Prostate gland (tissue), 2 donors: ENCODE measurements around the gene SLC25A13.

Experiments
- CTCF ChIP-seq, 4 experiments: fragments of 200-600 bp in 2 of 4; fragments of 450-650 bp in 2 of 4; sonication (generic) in 2 of 4; IDR thresholded peaks; 1 replicate in 3 of 4; 2 replicates in 1 of 4; pipeline ENCODE4 v1.5.1; 2016 to 2019; ENCODE audit warnings: antibody characterized with exemption in 4 of 4, mild to moderate bottlenecking in 2 of 4, moderate library complexity in 2 of 4
- POLR2A ChIP-seq: fragments of 450-650 bp; IDR thresholded peaks from one replicate; pipeline ENCODE4 v1.6.1; 2016; ENCODE audit warnings: antibody characterized with exemption, mild to moderate bottlenecking
- POLR2AphosphoS5 ChIP-seq: sonication (generic); formaldehyde crosslinking; IDR thresholded peaks from one replicate; pipeline ENCODE4 v1.6.1; 2017; ENCODE audit warnings: antibody characterized with exemption

GRCh38 chr7:96235281-96235680 is 86.6 kb downstream of the SLC25A13 start:
- TF ChIP-seq POLR2A (no peak), CTCF (IDR thresholded peaks at IDR 0.05) (no peak), POLR2AphosphoS5 (no peak)
